Measurements from ENCODE around the gene TSEN34. TPM values are rescaled to one million over a fixed set of nuclear protein-coding genes. Genes with fewer than 3 reads are reported as not detected.
"Not testable (repeated sequence)": the region's sequence is repeated elsewhere in the genome, so short reads cannot be mapped to it uniquely, and the experiment has no call there.

Gene TSEN34
- total RNA-seq, 2 experiments from 2014 or later, result 16.7 to 23.6 TPM

DNA sequence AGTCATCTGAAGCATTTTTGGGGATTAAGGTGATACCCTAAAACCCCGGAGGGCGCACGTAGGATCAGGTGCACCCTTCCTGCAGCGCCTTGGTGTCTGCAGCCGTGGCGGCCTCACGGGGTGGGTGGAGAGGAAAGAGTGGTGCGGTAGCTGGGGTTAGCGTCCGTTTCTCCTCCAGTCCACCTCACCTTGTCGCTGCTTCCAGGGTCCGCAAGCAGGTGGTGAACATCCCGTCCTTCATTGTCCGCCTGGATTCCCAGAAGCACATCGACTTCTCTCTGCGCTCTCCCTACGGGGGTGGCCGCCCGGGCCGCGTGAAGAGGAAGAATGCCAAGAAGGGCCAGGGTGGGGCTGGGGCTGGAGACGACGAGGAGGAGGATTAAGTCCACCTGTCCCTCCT lies 16.1 kb downstream of the TSEN34 start:
- H3K27ac ChIP-seq (ENCODE audit: low read depth, low read length, poor library complexity, severe bottlenecking); CTCF ChIA-PET (ENCODE audit: unreplicated experiment); intact Hi-C loops (cut with micrococcal nuclease; ENCODE audit: unreplicated experiment); H3K9me2 ChIP-seq (ENCODE audit: insufficient read depth, low read length); H2AFZ ChIP-seq (ENCODE audit: low read length); DNase-seq (ENCODE audit: low spot score); H3K9me3 ChIP-seq (ENCODE audit: low read length); BruUV-seq (replicated peaks); H3K4me3 ChIP-seq (ENCODE audit: low read depth, low read length, poor library complexity, severe bottlenecking); POLR2A ChIA-PET; H3K4me2 ChIP-seq (ENCODE audit: low read length): not testable (repeated sequence)
- peaks cover 45% of the 10 kb centered on the region for H3K79me2 ChIP-seq (ENCODE audit: insufficient read depth, low read depth, low read length)
- peaks cover 89% of the 10 kb centered on the region for H3K36me3 ChIP-seq (ENCODE audit: insufficient read depth, low read length)
- peaks cover 57% of the 10 kb centered on the region for H3K4me1 ChIP-seq (ENCODE audit: insufficient read depth, low read length, poor library complexity, severe bottlenecking)
- peaks cover 48% of the 10 kb centered on the region for H4K20me1 ChIP-seq (ENCODE audit: insufficient read depth, low read length)

DNA sequence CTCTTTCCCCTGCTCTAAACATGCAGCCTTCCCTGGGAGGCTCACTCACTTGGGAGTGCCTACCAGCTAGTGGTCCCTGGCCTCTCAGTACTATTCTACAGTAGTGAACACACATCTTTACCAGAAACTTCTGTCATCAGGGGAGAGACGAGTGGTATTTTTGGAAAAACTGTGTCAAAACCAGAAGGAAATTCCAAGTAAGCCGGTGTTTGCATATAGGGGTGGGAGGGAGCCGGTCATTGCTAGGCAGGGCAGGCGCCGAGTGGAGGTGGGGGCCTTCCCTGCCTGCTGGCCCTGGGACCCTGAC lies 16.5 kb downstream of the TSEN34 start:
- Histone ChIP-seq H3K27ac (ENCODE audit: low read depth, low read length, poor library complexity, severe bottlenecking) (peak overlapping the region; percentile 19), H3K4me1 (ENCODE audit: insufficient read depth, low read length, poor library complexity, severe bottlenecking) (peaks cover 53% of the 10 kb centered on the region), H3K36me3 (ENCODE audit: insufficient read depth, low read length) (peaks cover 88% of the 10 kb centered on the region), H2AFZ (ENCODE audit: low read length) (no peak overlapping the region), H3K9me3 (ENCODE audit: low read length) (no peaks in the 10 kb centered on the region), H3K9me2 (ENCODE audit: insufficient read depth, low read length) (no peaks in the 10 kb centered on the region), H4K20me1 (ENCODE audit: insufficient read depth, low read length) (peaks cover 44% of the 10 kb centered on the region), H3K79me2 (ENCODE audit: insufficient read depth, low read depth, low read length) (peaks cover 40% of the 10 kb centered on the region), H3K4me2 (ENCODE audit: low read length) (peak overlapping the region; percentile 1; the same call in 1 of the 2 replicates), H3K4me3 (ENCODE audit: low read depth, low read length, poor library complexity, severe bottlenecking) (no peak overlapping the region)
- TF ChIP-seq EZH2phosphoT487 (IDR thresholded peaks at IDR 0.05; ENCODE audit: borderline replicate concordance, low read depth, low read length), result no peak
- TF ChIP-seq, protein P1, sequence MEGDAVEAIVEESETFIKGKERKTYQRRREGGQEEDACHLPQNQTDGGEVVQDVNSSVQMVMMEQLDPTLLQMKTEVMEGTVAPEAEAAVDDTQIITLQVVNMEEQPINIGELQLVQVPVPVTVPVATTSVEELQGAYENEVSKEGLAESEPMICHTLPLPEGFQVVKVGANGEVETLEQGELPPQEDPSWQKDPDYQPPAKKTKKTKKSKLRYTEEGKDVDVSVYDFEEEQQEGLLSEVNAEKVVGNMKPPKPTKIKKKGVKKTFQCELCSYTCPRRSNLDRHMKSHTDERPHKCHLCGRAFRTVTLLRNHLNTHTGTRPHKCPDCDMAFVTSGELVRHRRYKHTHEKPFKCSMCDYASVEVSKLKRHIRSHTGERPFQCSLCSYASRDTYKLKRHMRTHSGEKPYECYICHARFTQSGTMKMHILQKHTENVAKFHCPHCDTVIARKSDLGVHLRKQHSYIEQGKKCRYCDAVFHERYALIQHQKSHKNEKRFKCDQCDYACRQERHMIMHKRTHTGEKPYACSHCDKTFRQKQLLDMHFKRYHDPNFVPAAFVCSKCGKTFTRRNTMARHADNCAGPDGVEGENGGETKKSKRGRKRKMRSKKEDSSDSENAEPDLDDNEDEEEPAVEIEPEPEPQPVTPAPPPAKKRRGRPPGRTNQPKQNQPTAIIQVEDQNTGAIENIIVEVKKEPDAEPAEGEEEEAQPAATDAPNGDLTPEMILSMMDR (conservative IDR thresholded peaks at IDR 0.05; ENCODE audit: low read length), result no peak
- ChIA-PET POLR2A (interaction anchor here (1.4 kb wide), 1 partner anchor 9 kb away, joined by 3 read pairs; no protein-coding TSS in a partner anchor), CTCF (ENCODE audit: unreplicated experiment) (no interaction called here)
- intact Hi-C loops (cut with micrococcal nuclease; ENCODE audit: unreplicated experiment), result no loop called here
- DNase-seq (ENCODE audit: low spot score), result no peak
- BruUV-seq (replicated peaks), result no TSS peak

DNA sequence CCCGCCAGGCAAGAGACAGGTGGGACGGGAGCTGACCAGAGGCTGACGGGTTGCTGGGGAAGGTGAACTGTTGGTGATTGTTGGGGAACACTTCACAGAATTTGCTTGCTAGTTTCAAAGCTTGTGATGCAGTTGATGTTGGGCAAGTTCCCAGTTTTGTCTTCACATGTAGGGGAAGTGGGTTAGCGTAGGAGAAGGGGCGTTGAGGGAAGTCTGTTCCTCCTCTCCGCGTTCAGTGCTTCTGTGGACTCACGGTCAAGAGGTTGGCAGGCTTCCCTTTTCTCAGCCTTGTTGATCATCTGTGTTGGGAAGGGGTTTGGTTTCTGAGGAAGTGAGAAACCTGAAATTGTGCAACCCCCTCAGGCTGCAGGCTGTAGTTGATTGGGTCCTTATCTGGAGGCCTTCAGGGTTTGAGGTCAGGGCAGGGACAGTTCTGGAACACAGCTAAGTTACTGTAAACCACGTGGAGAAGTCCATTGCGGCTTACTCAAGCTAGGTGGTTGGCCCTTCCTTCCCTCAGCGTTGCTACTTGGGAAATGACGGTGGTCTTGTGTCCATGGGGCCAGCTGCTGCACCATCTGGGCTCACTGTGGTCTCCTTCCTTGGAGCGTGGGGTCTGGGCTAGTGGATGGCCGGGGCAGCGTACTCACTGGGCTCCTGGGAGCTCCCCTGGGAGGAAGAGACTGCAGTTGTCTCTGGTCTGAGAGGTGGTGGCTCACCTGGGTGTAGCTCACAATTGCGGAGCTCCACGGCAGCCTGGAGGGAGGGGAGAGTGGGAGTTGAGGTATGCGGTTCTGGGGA lies 17.1 kb downstream of the TSEN34 start:
- H4K20me1 ChIP-seq (ENCODE audit: insufficient read depth, low read length), result peaks cover 38% of the 10 kb centered on the region
- DNase-seq (ENCODE audit: low spot score), result no peak
- H3K4me3 ChIP-seq (ENCODE audit: low read depth, low read length, poor library complexity, severe bottlenecking), result no peak overlapping the region
- no peak for TF ChIP-seq EZH2phosphoT487 (IDR thresholded peaks at IDR 0.05; ENCODE audit: borderline replicate concordance, low read depth, low read length)
- TF ChIP-seq, protein P1 (conservative IDR thresholded peaks at IDR 0.05; ENCODE audit: low read length), result no peak
- H3K79me2 ChIP-seq (ENCODE audit: insufficient read depth, low read depth, low read length), result peaks cover 35% of the 10 kb centered on the region
- CTCF ChIA-PET (ENCODE audit: unreplicated experiment), result no interaction called here
- peak overlapping the region; percentile 19 for H3K27ac ChIP-seq (ENCODE audit: low read depth, low read length, poor library complexity, severe bottlenecking)
- peaks cover 47% of the 10 kb centered on the region for H3K4me1 ChIP-seq (ENCODE audit: insufficient read depth, low read length, poor library complexity, severe bottlenecking)
- no TSS peak for BruUV-seq (replicated peaks)
- H3K4me2 ChIP-seq (ENCODE audit: low read length), result peak overlapping the region; percentile 1; the same call in 1 of the 2 replicates
- no peaks in the 10 kb centered on the region for H3K9me2 ChIP-seq (ENCODE audit: insufficient read depth, low read length)
- intact Hi-C loops (cut with micrococcal nuclease; ENCODE audit: unreplicated experiment), result no loop called here
- POLR2A ChIA-PET, result interaction anchor here (1.4 kb wide), 1 partner anchor 9 kb away, joined by 3 read pairs; no protein-coding TSS in a partner anchor
- H2AFZ ChIP-seq (ENCODE audit: low read length), result no peak overlapping the region
- H3K36me3 ChIP-seq (ENCODE audit: insufficient read depth, low read length), result peaks cover 88% of the 10 kb centered on the region
- H3K9me3 ChIP-seq (ENCODE audit: low read length), result no peaks in the 10 kb centered on the region
